Umbilical cord (tissue), 2 donors: ENCODE results near the gene KCTD13. TPM values are rescaled to one million over a fixed set of nuclear protein-coding genes. Genes with fewer than 3 reads are reported as not detected.
A peak's percentile ranks its signal among the peaks of the same experiment; 100 is the strongest.
"Not testable (repeated sequence)": the region's sequence is repeated elsewhere in the genome, so short reads cannot be mapped to it uniquely, and the experiment has no call there.

ENCODE experiments used
- DNase-seq: peaks from one replicate; pipeline ENCODE4 v3.0.0-alpha.2; 2015; ENCODE audit warnings: low spot score
- total RNA-seq: library from RNA; depleted of rRNA; stranded (reverse); fragments of >200 nt; gene quantifications from one replicate; pipeline ENCODE4 v1.2.3, GENCODE V29; 2014; ENCODE audit warnings: low replicate concordance; ENCODE audit not compliant: insufficient read depth

The KCTD13 gene
- total RNA-seq, 1 donor from 2014 or later: 9.4 TPM

DNA sequence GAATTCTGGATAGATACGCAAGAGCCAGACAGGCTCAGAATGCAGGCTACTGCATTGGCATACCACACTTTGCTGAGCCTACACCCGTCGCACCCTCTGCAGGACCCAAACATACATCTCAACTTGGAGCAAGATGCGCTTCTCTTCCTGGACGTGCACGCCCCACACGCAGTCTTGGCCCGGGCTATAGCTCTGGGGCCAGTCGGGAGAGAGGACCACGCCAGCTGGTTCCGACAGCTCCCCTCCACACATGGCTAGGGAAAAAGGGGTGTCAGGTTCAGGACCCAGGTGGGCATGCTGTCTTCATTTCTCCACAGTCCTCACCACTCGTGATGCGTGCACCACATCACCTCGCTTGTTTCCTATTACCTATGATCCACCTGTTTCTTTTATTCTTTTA lies 47.9 kb downstream of the KCTD13 start:
- DNase-seq: no peak

DNA sequence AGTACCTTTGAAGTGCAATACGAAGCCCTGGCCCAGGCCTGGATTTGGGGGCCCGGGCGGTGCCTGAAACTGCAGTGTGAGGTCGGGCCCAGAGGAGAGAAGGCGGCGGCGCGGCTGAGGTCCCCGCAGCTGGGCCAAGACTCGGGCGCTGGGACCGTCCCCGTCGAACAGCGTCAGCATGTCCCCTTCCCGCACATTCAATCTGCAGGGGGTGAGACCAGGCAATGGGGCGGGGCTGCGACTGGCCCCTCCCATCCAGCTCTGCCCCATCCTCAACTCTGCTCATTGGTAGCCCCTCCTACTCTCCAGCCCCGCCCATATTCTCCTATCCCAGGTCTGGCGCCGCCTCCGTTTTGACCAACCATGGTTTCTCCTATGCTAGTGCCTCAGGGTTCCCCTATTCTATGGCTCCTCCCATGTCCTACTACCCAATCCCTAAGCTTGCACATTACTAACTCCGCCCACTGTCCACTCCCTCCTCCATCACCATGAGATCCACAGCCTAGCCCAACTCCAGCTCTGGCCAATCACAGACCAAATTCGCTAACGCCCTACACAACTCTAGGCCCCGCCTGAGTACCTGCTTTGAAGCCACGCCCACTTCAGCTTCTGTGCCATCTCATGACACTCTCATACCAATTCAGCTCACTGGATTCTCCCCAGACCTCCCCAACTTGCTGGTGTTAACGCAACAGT lies 48.6 kb downstream of the KCTD13 start:
- DNase-seq: no peak

DNA sequence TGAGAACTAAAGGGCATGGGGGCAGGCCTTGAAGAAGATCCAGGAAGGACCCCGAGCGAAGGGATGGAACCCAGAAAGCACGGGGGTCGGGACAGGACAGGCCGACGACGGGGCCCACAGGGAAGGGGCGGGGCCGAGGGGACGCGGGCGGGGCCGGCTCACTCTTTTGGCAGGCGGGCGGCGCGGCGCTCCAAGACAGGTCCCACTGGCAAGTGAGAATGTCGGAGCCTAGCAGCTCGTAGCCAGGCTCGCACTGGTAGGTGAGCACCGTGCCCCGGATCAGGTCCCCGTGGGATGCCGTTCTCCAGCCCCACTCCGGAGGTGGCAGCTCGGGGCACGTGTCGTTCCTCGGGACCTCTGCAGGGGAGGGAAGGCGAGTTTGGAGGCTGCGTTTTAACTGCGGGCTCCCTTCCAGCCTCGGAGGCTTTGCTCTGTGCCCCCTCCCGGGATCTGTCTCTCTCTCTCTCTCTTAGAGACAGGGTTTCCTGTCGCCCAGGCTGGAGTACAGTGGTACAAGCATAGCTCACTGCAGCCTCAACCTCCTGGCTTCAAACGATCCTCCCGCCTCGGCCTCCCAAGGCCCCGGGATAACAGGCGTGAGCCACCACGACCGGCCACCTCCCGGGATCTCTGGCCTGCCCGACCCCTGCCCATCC lies 49.3 kb downstream of the KCTD13 start:
- no peak for DNase-seq

DNA sequence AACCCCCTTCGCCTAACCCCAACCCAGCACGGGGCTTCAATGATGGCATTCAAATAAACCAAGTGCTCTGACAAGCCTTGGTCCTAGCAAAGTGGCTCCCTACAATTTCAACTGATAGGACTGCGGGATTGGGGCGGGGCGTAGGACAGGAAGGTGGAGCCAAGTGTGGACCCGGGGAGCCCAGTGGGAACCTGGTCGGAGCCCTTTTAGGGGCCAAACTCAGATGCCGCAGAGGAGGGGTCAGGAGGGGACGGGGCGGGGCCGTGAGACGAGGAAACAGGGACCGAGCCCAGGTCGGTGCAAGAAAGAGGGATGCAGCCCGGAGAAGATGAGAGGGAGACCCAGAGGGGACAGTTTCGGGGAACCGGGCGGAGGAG lies 49.8 kb downstream of the KCTD13 start:
- no peak for DNase-seq

DNA sequence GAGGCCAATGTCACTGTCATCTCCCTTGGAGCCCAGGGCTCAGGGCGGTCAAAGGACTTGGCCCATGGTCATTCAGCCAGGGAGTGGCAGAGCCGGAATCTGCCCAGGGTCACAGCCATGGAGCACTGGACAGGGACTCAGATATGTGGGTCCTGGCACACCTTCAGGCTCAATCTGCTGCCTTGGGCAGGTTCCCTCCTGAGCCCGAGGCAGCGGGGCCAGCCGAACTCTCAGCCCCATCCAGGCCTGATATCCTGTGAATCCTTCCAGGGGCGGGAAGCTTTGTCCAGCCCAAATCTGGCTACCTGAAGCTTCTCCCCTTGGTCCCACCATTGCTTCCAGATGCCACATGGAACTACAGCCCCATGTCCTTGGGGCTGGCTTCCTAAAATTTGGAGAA lies 50.8 kb downstream of the KCTD13 start:
- no peak for DNase-seq

DNA sequence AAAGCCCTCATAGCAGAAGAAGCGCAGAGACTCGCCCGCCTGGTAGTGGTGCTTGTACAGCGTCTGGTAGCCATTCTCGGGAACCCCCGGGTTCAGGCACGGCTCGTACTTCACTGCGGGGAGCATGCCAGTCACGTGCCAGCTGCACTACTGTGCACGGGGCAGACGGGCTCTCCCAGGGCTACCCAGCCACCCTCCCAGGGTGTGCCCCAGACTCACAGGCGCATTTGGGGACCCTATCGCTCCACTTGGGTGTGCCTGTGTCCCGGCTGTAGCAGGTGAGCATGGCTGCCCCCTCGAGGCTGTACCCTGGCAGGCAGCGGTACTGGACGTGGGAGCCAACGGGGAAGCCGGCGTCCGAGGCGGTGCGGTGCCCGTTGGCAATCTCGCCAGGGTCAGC lies 52.7 kb downstream of the KCTD13 start:
- no peak for DNase-seq

DNA sequence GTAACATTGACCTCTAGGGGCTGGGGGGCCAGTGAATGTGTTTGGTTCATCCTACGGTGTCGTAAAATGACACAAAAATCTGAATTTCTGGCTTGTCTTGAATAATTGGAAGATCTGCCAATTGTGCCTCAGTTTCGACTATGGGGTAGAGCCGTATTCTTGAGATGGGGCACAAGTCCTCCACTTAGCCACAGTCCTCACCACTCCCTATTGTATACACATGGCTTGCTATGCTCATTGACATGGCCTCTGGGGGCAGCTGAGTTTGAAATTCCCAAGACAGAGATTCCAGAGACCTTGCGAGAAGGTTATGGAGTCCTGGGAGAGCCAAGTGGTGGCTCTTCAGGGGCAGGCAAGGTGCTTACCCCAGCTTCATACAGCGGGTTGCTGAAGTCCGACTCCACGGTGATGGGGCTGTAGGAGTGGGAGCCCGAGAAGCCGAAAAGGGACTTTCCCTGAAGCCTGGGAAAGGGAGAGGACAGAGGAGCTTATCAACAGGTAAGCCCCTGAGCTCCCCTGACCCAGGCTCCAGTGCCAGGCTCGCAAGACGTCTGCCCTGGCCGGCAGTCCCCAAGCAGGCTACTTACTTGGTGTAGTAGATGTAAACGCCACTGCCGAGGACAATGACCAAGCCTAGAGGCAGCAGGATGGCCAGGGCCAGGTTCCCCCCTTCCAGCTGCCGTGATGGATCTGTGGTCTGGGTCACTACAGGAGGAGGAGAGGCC lies 54.0 kb downstream of the KCTD13 start:
- no peak for DNase-seq

DNA sequence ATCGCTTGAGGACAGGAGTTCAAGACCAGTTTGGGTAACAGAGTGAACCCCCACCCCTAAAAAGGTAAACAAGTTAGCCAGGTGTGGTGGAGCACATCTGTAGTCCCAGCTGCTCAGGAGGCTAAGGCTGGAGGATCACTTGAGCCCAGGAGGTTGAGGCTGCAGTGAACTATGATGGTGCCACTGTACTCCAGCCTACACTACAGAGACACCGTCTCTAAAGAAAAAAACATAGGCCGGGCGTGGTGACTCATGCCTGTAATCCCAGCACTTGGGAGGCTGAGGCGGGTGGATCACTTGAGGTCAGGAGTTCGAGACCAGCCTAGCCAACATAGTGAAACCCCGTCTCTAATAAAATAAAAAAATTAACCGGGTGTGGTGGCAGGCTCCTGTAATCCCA lies 57.0 kb downstream of the KCTD13 start:
- DNase-seq: not testable (repeated sequence)

DNA sequence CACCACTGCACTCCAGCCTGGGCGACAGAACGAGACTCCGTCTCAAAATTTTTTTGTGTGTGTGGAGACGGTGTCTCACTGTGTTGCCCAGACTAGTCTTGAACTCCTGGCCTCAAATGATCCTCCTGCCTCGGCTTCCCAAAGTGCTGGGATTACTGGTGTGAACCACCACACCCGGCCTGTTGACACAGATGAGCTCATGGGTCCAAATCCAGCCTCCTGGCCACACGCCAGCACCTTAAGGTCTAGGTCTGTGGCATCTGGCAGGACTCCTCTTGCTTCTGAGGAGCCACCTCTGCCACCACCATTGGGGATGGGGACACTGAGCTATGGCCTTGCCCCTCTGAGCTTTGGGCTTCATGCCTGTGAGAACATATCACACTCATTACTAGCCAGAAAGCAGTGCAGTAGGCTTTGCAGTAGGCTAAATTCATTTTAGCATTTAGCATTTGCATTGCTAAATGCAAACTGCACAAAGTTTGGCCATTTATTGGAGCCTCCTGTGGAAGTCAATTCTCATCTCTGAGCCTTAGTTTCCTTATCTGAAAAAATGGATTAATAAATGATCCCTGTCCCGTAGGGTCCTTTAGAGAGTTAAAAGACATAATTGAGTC lies 57.5 kb downstream of the KCTD13 start:
- DNase-seq: no peak

DNA sequence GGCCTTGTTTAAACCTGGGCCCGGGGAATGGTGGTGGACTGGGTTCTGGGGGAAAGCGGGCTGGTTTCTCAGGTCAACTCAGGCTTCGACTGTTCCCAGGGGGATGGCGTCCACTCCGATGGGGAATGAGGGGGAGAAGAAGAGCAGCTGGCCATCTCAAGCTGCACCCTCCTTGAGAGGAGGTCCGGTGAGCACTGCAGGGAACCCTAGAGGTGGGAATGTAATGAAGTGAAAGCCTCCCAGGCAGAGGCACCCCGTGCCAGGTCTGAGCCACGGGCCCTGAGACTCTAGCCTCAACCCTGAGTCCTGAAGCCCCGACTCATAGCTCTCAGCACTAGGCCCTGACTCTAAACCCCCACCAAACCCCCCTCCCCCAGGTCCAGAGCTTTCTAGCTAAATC lies 61.8 kb downstream of the KCTD13 start:
- no peak for DNase-seq

DNA sequence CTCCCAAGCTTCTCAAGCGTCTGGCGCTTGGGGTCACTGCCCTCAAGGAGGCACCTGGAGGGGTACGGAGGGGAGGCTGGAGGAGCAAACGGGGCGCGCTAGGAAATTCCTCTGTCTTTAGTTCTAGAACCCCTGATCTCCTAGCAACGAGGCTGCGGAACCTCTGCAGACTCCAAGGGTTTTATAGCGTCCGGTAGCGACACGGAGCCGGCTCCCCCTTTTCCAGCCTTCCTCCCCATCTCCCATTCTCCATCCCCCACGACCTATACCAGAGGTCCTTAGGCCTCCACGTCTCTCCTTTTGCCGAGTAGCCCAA lies 62.4 kb downstream of the KCTD13 start:
- no peak for DNase-seq

DNA sequence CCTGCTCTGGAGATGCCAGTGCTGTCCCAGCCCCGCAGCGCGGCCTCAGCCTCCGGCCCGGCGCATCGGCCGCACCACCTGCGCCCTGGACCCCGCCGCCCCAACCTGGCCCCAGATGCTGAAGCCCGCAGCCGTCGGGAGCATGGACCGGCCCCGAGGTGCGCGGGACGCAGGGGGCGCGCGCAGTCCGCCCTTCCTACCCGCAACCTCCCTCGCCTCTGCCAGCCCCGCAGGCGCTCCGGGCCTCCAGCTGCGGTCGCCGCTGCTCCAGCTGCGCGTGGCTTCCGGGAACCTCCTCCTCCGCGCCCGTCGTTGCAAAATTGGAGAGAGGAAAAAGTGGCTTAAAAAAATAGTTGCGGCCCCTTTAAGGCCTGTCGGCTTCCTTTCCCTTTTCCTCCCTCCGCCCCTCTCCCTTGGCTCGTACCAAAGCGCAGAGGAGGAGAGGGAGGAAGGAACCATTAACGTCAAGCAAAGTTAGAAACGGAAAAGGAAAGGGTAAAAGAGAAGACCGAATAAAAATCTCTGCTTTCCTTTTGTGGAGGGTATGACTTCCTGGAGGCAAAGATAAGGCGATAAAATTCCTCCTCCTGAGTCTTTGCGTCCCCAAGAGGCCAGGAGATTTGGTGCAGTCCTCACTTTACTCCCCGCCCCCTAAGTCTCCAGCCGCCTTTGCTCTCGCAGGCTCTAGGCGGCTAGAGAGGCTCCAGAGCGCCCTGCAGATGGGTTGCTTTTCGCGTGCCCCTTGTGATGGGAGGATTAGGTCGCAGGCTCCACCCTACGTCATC lies 63.0 kb downstream of the KCTD13 start, which contains the start of gene CDIPT:
CDIPT (minus strand) TSS at position 343 of the 785 bp plus-strand sequence. CDS start 369 bp downstream, outside the sequence.
- peak; percentile 99 for DNase-seq

DNA sequence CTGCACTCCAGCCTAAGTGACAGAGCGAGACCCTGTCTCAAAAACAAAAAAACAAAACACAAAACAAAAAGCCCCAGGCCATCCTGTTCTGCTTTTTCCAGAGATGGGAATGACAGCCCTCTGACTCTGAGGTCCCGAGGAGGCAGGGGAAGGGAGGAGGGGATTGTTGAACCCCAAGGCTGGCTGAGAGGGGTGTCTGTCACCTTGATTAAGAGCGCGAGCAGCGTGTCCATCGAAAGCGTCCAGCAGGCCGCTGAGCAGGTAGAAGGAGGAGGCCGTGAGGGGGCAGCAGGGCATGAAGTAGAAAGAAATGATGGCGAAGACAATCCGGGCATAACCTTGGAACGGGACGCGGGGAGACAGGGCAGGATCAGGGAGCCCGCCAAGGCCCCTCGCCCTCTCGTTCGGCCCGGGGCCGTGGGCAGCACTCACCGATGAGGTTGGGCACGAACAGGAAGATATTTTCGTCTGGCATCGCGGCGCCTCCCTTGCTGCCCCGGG lies 63.6 kb downstream of the KCTD13 start:
- peak; percentile 27 for DNase-seq

DNA sequence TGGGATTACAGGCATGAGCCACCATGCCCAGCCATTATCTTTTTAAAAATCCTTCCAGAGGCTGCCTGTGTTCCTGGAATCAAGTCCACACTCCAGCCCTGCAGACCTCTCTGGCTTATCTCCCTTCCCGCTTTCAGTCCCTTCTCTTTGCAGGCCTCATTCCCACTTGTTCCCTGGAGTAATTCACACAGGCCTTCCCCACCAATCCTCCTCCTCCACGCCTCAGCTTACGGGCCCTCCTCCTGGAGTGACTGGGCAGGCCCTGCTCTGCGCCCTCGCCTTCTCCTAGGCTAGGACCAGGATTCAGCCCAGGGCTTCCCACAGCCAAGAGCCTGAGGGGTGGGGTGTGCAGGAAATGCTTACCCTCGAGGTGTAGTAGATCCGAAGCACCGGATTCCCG lies 65.8 kb downstream of the KCTD13 start:
- DNase-seq: no peak

DNA sequence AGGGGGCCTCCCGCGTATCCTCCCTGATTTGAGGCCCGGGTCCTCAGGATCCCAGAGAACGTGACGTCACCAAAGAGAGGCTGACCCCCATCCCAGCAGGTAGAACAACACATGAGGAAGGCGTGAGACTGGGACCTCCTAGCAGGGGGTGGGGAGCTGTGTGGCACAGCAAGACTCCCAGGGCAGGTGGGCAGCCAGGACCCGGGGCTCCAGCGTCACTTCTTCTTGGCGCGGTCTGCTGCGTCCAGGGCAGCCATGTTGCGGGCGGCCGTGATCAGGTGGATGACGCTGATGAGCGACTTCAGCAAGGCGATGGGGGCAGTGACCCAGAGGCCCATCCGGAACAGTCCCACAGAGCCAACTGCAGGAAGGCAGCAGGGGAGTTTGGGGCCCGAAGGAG lies 67.1 kb downstream of the KCTD13 start:
- DNase-seq: no peak

DNA sequence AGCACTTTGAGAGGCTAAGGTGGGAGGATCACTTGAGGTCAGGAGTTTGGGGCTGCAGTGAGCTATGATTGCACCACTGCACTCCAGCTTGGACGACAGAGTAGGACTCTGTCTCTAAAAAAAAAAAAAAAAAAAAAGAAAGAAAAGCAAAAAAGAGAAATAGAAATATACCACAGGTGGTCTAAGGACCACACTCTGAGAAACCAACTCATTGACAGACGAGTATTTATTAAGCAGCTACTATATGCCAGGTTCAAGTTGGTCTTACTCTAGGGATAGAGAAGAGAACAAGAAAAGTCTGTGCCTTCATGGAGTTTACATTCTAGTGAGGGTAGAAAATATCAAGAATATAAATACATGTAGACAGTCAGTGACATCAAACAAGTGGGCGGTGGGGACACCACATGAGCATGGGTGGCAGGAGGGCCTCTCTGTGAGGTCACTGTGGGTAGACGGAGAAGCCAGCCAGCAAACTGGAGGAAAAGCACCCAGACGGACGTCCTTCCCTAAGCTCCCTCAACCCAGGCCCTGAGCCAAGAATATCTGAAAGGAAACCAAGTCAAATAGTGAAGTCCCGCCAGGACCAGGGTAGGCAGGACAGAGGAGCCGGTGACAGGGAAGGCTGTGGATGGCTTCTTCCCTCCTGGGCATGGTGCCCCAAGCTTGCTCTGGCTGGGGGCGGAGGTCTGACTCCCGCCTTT lies 67.7 kb downstream of the KCTD13 start:
- no peak for DNase-seq

DNA sequence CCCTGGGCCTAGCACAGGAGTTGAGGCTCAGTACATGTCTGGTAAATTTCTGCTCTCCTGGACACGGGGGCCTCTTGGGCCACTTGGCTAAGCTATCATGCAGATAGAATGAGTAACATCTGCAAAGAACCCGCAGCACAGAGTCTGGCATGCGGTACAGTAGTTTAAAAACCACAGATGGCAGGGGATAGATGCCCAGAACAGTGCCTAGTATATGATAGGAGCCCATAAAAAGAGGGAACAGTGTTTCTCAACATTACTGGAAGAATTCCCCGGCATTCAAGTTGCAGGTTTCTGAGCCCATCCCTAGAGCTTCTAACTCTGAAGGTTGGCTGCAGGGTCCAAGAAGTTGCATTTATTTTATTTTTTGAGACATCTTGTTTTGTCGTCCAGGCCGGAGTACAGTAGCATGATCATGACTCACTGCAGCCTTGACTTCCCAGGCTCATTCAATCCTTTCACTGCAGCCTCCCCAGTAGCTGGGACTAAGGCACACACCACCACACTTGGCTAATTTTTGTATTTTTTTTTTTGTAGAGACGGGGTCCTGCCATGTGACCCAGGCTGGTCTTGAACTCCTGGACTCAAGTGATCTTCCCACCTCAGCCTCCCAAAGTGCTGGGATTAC lies 68.8 kb downstream of the KCTD13 start:
- peak; percentile 25 for DNase-seq
